A204.1 (cell line): ENCODE measurements around the gene BIRC7.

ENCODE experiments used
- FAIRE-seq: peaks from 2 replicates; lab custom pipeline; 2012; peaks lifted over from hg19 to GRCh38; lab: Jason Lieb, UNC

The BIRC7 gene

GRCh38 chr20:63267691-63268090, 32.0 kb downstream of the BIRC7 start:
- no peak for FAIRE-seq

- no peak for FAIRE-seq
Measured at GRCh38 chr20:63268256-63268655, 32.6 kb downstream of the BIRC7 start.

GRCh38 chr20:63268671-63269439, 33.1 kb downstream of the BIRC7 start:
- no peak for FAIRE-seq

- no peak for FAIRE-seq
Measured at GRCh38 chr20:63269724-63270123, 34.0 kb downstream of the BIRC7 start.

GRCh38 chr20:63270606-63271325, 35.1 kb downstream of the BIRC7 start:
- no peak for FAIRE-seq

- FAIRE-seq: no peak
Measured at GRCh38 chr20:63272105-63273058, 36.7 kb downstream of the BIRC7 start, which contains the start of gene ARFGAP1. Gene ARFGAP1 (plus strand): TSS chr20:63272813. CDS start chr20:63275581, 2,768 bp downstream.

- no peak for FAIRE-seq
Measured at GRCh38 chr20:63273059-63273579, 37.4 kb downstream of the BIRC7 start.

- no peak for FAIRE-seq
Measured at GRCh38 chr20:63273635-63274380, 38.1 kb downstream of the BIRC7 start.

- FAIRE-seq: no peak
Measured at GRCh38 chr20:63274381-63275228, 38.9 kb downstream of the BIRC7 start.

GRCh38 chr20:63275825-63276224, 40.1 kb downstream of the BIRC7 start:
- no peak for FAIRE-seq

GRCh38 chr20:63276956-63277355, 41.3 kb downstream of the BIRC7 start:
- no peak for FAIRE-seq

GRCh38 chr20:63277466-63278272, 42.0 kb downstream of the BIRC7 start:
- FAIRE-seq: no peak

- no peak for FAIRE-seq
Measured at GRCh38 chr20:63278661-63279060, 43.0 kb downstream of the BIRC7 start.

GRCh38 chr20:63279931-63280330, 44.2 kb downstream of the BIRC7 start:
- FAIRE-seq: no peak

- no peak for FAIRE-seq
Measured at GRCh38 chr20:63280371-63280770, 44.7 kb downstream of the BIRC7 start.

- no peak for FAIRE-seq
Measured at GRCh38 chr20:63280929-63281545, 45.3 kb downstream of the BIRC7 start.

GRCh38 chr20:63281742-63282665, 46.3 kb downstream of the BIRC7 start:
- FAIRE-seq: no peak

GRCh38 chr20:63282946-63283345, 47.2 kb downstream of the BIRC7 start:
- FAIRE-seq: no peak
